Hypothalamus (tissue), 51 donors: ENCODE data around the gene CELF2.

Source experiments
- DNase-seq, 51 donors: peaks; one replicate each; lab custom pipeline; 2025; lab: John Stamatoyannopoulos, UW

The CELF2 gene

DNA sequence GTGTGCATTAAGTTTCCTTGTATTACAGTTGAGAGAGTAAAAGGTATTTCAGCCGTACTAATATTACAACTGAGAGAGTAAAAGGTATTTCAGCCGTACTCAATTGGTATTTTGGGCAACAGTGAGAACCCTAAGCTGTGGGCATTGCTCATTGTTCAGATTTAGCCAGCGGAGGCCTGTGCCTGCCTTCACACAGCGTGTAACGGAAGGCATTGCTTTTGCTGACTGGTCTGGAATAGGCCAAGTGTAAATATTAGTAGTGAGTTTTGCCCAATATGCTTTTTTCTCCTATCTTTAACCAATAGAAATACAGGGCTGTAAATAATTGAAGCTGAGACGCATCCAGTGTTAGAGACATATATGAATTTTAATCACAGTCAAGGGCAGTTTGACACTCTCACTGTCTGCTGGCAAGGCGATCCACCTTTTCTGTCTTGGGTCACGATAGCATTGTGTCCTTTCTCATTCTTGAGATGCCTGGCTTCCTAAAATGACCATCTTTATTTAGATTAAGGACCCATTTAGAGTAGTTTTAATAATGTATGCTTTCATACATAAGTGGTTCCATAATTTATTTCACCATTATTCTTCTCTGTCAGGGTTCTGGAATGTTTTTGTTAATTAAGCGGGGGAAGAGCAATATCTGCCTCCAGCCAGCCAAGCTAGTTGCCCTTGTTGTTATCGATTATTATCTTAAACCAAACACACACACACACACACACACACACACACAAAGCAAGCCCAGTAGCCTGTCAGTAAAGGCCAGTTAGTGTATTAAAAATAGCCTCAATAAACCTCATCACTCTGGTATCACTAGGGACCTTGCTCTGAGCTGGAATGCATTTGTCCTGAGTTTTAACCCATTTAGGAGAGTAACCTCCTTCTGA lies 130.7 kb downstream of the CELF2 start:
- no peak for DNase-seq

DNA sequence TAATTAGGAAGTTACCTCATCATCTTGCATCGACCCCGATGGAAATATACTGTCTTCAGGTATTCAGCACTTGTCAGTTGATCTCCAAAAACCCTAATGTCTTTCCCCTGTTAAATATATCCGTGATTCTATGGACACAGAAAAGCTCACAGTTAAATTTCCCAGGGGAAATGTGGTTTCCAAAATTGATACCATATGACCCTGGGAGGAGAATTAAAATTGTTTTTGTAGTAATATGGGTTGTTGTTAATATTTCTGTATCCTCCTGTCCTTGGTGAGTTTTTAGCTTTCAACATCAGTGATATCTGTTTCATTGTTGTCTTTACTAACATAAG lies 132.1 kb downstream of the CELF2 start:
- DNase-seq: no peak

DNA sequence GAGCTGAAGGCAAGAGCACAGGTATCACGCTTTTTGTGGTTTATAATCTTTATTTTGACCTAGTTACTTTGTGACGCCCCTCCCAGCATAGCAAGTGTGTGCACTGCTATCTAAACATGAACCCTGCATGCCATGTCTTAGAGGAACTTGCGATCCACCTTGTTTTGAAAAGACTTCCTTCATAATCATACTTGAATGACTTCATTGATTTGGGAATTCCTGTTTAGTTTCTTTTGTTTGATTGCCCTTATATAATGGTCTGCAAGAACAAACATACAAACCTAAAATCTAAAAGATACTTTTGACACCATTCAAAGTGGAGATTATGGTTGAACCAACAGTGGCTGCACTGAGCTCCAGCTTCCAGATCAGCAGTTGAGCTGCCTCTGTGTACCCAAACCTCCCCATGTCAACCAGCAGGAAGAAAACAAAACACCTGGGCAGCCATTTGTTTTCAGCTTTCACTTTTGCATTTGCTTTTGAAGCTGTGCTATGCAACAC lies 132.6 kb downstream of the CELF2 start:
- DNase-seq: no peak

GRCh38 chr10:11150879-11151415 lies 133.3 kb downstream of the CELF2 start:
- DNase-seq: no peak

GRCh38 chr10:11152801-11153200 lies 135.1 kb downstream of the CELF2 start:
- no peak for DNase-seq

DNA sequence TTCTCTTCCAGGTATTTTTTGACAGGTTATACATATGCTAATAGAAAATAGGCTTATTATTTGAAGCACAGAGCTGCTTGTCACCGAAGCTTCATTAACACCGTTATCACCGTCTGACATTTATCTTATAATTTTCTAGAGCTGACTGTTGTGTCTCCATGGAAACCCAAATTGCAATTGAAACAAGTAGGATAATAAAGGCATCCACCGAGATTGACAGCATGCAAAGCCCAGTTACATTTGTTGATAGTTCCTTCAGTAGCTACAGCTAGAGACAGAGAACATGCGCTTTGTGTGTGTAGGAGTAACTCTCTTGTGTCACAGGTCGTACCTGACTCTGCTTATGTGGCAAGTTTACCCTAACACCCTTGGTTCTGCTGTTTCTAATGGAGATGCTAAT lies 135.6 kb downstream of the CELF2 start:
- no peak for DNase-seq

GRCh38 chr10:11153766-11154165 lies 136.1 kb downstream of the CELF2 start:
- no peak for DNase-seq

GRCh38 chr10:11154333-11154732 lies 136.7 kb downstream of the CELF2 start:
- no peak for DNase-seq

DNA sequence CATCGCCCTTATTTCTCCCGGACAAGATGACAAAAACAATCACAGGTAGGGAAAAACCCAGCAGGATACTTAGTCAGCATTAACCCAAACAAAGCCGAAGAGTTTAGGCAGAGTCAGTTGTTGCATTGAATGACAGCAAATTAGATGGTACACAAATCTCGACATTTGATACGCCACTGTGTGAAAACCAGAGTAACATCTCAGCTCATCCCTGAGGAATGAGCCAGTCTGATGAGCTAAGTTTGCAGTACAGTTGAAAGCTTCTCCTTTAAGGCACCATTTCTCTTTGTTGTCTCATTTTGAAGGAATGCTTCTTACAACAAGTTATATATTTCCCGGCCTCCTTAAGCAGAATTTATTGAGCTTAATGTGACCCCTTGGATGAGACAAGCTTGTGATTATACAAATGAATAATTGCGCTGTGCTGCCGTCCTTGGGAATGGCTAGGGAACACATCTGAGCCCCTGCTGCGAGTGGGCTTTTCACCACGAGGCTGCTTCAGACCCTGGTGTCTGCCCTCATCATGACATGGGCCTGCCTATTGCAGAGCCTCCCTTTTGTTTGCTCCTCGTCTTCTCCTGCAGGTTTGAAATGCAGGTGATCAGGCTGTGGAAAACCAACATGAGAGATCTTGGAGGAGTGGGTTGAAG lies 137.3 kb downstream of the CELF2 start:
- no peak for DNase-seq

GRCh38 chr10:11156480-11156879 lies 138.8 kb downstream of the CELF2 start:
- no peak for DNase-seq

DNA sequence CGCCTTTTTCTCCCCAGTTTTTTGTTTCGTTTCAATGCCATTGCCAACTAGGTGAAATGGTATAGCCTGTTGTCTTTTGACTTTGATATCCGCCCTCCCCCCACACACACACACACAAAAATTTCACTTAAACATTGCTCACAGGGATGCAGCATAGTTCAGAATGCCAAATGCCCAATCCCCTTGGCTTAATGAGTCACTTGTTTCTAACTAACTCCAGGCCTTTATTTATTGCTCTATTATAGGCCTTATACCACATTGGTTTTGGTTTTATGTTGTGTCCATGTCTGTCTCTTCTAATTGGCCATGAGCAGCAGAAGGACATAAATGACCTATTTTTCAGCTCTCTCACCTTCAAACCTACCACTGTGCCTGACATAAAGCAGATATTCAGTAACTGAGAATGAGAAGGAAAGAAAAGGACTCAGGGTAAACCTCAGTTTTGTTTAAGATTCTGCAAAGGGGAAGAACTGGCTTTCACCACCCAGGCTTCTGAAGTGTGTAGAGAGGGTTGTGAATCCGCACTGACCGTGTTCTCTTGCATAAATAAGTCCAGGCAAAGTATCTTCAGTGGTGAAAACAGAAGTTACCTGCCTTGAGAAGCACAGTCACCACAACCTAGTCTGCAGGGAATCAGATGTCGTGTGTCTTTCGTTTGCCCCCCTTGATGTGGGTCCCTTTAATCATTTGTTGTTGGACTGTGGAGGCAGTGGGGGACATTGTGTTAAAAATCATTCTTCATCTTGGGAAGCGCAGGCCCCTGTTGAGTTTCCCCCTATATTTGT lies 139.8 kb downstream of the CELF2 start:
- no peak for DNase-seq

- DNase-seq: no peak
Measured at GRCh38 chr10:11158080-11158479, 140.4 kb downstream of the CELF2 start.

- DNase-seq: peak in 11 of 51 donors; percentile 12 to 48 (median 27)
Measured at GRCh38 chr10:11159543-11160215, 142.0 kb downstream of the CELF2 start.

DNA sequence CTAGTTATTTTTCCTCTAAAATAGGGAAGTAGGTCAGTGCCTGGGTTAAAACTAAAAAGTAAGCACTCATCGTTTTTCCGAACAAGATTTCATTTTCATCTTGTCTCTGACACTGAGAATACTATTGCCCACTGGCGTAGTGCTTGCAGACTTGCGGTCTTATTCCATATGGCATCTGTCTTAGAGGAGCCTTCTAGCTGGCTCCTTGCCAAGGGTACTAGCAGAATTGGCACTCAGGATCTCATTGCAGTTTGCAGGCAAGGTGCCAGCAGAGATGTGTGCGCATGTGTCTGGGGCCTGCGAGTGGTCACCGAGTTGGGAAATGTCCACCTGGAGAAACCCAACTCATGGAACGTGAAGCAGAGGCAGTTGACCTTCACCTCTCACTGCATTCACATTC lies 143.4 kb downstream of the CELF2 start:
- no peak for DNase-seq

GRCh38 chr10:11161910-11162309 lies 144.2 kb downstream of the CELF2 start:
- DNase-seq: no peak

DNA sequence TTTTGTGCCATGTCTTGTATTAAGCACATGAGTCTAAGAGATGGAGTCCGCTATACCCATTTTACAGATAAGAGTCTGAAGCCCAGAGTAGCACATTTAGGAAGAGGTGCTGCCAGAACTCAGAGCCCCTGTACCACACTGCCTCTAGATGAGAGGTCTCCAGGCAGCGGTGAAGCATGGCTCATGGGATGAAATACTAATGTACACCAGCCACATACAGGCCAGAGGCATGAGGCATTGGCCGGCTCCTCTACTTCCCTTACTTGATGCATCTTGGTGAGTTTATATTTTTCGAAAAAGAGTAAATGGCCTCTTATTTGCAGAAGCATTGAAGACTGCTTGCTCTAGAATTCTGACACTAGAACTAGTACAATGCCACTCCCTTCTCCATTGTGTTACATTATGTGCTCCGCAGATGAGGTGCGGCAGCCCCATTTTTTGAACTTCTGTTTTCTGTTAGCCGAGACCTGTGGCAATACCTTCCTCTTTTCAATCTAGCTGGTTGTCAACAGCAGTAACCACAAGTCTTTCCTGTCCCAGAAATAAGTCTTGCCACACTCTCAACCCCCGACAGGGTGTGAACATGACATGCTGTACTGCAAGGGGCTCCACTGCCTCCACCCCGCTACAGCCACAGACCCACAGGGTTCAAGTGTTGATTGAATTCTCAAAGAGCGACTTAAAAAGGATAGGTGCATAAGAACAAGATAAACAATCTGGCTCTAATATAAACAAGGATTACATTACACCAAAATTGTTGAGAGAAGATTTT lies 145.3 kb downstream of the CELF2 start:
- peak in 14 of 51 donors; percentile 11 to 62 (median 36) for DNase-seq

DNA sequence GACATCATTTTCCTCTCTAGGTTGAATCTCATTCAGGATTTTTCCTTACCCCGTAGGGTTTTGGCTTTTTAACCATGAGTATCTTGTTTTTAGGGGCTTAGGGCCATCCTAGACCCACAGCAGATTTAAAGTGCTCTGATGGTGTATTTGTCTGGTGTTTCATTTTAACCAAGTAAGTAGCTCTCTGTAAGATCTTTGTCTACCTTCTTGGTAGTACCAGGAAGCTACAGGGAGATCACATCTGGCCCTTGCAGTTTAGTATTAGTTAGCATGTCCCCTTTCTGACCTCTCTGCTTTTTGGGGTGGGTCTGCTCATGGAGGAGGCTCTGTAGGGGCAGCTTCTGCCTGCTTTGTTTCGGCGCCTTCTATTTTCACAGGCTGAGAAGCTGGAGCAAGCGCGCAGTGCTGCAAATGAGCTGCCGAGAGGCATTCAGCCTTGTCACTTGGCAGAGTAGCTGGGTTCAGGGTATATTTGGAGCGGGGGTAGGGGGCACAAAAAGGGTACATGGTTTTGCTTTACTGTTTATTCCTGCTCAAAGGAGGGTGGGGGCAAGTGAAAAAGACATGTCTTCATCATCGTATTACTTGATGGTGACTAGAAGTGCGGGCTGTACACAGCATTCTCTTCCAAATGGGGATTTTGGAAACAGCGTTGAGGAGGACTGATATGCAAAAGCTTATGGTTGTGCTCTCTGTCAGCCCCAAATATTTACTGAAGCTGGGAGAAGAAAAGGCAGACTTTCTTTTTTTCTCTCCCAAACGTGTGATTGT lies 146.3 kb downstream of the CELF2 start:
- peak in 23 of 51 donors; percentile 14 to 85 (median 30) for DNase-seq

GRCh38 chr10:11164551-11164802 lies 146.8 kb downstream of the CELF2 start:
- no peak for DNase-seq
